HG02610 (cell line): ENCODE measurements around the gene TMEM169.

Source experiments
- ATAC-seq: cut with Tn5 transposase; IDR thresholded peaks from one replicate; pipeline ENCODE4 v1.9.1; 2021; ENCODE audit warnings: mild to moderate bottlenecking, moderate library complexity; ENCODE audit not compliant: unreplicated experiment

TMEM169 gene

GRCh38 chr2:216081487-216082116 lies at the start of gene TMEM169, which contains the start of gene PECR:
TMEM169 (plus strand) TSS chr2:216081919; CDS start chr2:216095964, 14,045 bp downstream.
PECR (minus strand) TSS chr2:216081809; CDS start chr2:216081741, 68 bp downstream.
- peak; percentile 93 for ATAC-seq

GRCh38 chr2:216031960-216032689 lies 49.6 kb upstream of the TMEM169 start:
- peak; percentile 78 for ATAC-seq

GRCh38 chr2:216033403-216033802 lies 48.3 kb upstream of the TMEM169 start:
- peak; percentile 26 for ATAC-seq

GRCh38 chr2:216034065-216034464 lies 47.7 kb upstream of the TMEM169 start:
- ATAC-seq: peak; percentile 31

- no peak for ATAC-seq
Observed at GRCh38 chr2:216039918-216040317, 41.8 kb upstream of the TMEM169 start.

GRCh38 chr2:216041438-216041837 lies 40.3 kb upstream of the TMEM169 start:
- ATAC-seq: no peak

- ATAC-seq: no peak
Observed at GRCh38 chr2:216043949-216044348, 37.8 kb upstream of the TMEM169 start.

GRCh38 chr2:216044883-216045486 lies 36.7 kb upstream of the TMEM169 start:
- peak; percentile 95 for ATAC-seq

- no peak for ATAC-seq
Observed at GRCh38 chr2:216047397-216047796, 34.3 kb upstream of the TMEM169 start.

- no peak for ATAC-seq
Observed at GRCh38 chr2:216049452-216049851, 32.3 kb upstream of the TMEM169 start.

- no peak for ATAC-seq
Observed at GRCh38 chr2:216051350-216051749, 30.4 kb upstream of the TMEM169 start.

- ATAC-seq: no peak
Observed at GRCh38 chr2:216052420-216052819, 29.3 kb upstream of the TMEM169 start.

GRCh38 chr2:216055680-216056079 lies 26.0 kb upstream of the TMEM169 start:
- no peak for ATAC-seq

- peak; percentile 49 for ATAC-seq
Observed at GRCh38 chr2:216056739-216057138, 25.0 kb upstream of the TMEM169 start.

GRCh38 chr2:216057688-216058193 lies 24.0 kb upstream of the TMEM169 start:
- ATAC-seq: peak; percentile 80

GRCh38 chr2:216059233-216059834 lies 22.4 kb upstream of the TMEM169 start:
- ATAC-seq: no peak

- ATAC-seq: no peak
Observed at GRCh38 chr2:216064014-216064630, 17.6 kb upstream of the TMEM169 start.

- no peak for ATAC-seq
Observed at GRCh38 chr2:216064665-216065064, 17.1 kb upstream of the TMEM169 start.

- no peak for ATAC-seq
Observed at GRCh38 chr2:216066230-216066629, 15.5 kb upstream of the TMEM169 start.

- no peak for ATAC-seq
Observed at GRCh38 chr2:216069028-216069427, 12.7 kb upstream of the TMEM169 start.

- ATAC-seq: no peak
Observed at GRCh38 chr2:216070195-216070594, 11.5 kb upstream of the TMEM169 start.
